Stimulated activated CD8-positive, alpha-beta memory T cell treated with anti-CD3 and anti-CD28 coated beads, Interleukin-4, amount 100 ng/mL, for 24 hours (primary cell): ENCODE data around the gene TIE1.

Experiments
- DNase-seq: peaks from one replicate; pipeline ENCODE4 v3.0.0-alpha.2; 2020; ENCODE audit warnings: low read depth

Gene TIE1

GRCh38 chr1:43274125-43274803 lies 26.5 kb upstream of the TIE1 start:
- DNase-seq = no peak

- DNase-seq = no peak
These were observed 26.0 kb upstream of the TIE1 start for GRCh38 chr1:43274804-43275180.

DNA sequence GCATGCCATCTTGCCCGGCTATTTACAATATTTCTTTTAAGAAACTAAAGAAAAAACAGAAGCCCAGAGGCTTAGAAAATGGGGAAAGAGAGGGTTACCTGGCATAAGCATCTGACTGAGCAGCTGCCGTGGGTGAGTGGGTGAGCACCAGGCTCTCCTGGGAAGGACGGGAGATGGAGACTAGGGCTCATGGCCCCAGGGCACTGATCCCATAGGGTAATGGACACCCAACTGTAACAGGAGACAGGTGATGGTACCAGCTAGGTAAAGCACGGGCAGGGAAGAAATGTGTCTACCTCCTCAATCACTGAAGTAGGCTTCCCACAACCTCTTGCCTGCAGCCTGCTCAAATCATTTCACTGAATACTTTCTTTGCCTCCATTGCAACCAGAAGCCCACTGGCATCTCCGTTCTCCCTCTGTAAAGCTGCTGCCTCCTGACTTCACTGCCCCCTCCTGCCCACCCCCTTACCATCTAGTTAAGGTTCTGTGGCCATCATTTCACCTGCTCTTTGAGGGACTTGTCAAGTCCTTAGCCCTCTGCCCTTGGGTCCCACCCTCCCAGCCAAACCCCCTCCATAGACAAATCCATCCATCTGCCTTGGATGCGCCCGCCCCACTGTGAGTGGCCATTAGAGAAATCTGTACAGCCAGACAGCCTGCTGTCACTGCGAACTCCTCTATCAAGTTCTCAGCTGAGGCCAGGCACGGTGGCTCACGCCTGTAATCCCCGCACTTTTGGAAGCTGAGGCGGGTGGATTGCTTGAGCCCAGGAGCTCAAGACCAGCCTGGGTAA lies 24.8 kb upstream of the TIE1 start:
- DNase-seq = no peak

DNA sequence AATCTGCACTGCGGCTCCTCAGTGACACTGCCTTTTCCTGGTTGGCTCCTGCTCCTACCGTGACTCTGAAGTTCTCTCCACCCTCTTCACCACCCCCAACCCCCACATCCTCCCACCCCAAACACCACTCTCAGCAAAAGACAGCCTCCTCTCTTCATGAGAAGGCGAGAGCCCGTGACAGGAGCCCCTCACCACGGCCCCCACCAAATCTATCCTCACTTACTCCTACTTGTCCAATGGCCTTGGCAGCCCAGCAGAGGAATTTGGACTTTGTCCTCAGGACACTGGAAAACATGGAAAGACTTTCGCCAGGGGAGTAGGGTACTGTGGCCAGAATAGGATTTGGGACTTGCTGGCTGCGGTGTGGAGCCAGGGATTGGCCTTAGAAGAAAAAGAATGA lies 24.1 kb upstream of the TIE1 start:
- DNase-seq = no peak

GRCh38 chr1:43277116-43277876 lies 23.5 kb upstream of the TIE1 start:
- DNase-seq = no peak

GRCh38 chr1:43279161-43279560 lies 21.6 kb upstream of the TIE1 start:
- DNase-seq = no peak

GRCh38 chr1:43279666-43280065 lies 21.1 kb upstream of the TIE1 start:
- DNase-seq = no peak

DNA sequence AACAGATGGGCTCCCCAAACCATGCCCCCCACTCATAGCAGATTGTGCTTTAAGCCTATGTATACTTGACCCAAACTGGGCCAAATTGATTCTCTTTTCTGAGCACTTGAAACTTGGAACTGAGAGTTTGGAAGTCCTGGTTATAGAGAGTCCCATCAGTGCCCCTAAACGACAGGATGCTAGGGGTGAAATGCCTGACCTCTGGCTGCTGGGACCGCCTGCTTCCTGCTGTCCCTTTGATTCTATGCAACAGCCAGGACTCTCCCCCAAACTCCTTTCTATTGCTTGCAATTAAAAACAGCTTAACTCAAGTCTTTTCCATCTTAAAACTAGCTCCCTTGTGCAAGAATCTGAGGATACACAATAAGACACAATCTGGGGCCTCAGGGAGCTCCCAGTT lies 20.1 kb upstream of the TIE1 start:
- DNase-seq = no peak

- no peak for DNase-seq
These were observed 18.3 kb upstream of the TIE1 start for GRCh38 chr1:43282220-43283195.

DNA sequence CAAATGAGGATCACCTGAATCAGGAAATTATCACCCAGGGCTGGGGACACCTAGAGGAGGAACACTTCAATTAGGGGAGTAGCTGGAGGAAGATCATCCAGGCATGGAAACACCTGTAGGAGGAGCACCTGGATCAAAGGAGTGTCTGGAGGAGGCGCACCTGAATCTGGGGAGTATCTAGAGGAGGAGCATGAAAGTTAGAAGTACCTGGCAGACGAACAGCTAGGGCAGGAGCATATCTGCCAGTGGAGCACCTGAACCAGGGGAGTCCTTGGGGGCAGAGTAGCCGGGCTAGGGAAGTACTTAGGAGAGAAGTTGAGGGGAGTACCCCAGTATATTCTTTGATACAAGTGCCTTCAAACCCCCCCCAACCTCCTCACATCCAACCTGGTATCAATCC lies 16.7 kb upstream of the TIE1 start:
- no peak for DNase-seq

GRCh38 chr1:43284546-43285110 lies 16.2 kb upstream of the TIE1 start:
- no peak for DNase-seq

DNA sequence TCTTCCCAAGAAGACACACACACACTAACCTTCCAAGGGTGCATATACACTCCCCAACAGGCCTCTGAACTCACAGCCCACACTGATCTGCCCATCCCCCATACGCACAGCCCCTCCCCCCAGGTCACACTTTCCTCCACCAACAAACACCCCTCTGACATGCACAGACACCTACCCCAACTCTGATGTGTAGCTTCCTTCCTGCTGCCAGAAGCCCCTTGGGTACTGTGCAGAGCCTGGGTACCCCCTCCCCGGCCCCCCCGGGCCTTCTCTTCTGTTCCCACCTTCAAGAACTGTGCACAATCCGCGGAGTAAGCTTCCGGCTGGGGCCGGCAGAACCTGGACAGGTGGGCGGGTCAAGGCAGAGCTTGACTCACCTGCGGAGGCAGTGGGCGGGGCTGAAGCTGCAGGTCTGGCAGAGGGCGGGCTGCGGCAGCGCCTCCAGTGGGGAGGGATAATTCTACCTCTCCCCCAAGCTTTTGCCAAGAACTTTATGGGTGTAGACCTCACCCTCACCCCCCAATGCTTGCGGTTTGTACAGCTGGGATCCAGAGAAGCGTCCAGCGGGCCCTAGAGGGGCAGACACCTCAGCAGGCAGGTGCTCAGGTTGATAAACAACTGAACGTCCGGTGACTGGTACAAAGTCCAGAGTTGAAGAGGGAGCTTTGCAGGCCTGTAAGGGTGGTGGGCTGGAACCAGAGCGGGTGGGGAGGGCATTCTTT lies 15.4 kb upstream of the TIE1 start, which contains the start of gene C1orf210:
Gene C1orf210, minus strand, starts transcription at position 313 of the 722 bp plus-strand sequence. CDS start 2,311 bp downstream, outside the sequence.
- DNase-seq = no peak

DNA sequence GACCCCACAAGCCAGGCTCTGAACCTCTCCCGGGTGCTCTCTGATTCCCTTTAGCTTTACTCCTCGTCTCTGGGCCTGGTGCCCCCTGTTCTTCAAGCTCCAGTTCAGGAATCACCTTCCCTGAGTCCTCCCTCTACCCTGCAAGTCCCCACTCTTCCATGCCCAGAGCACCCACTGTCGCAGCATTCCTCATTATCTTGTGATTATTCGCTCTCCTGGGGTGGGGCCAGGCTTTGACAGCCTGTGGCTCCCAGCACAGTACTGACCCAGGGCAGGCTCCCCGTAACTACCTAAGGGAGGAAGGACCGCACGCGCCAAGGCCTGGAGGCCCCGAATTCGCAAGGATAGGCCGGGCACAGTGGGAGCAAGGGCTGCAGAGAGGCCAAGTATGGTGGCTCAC lies 14.7 kb upstream of the TIE1 start:
- no peak for DNase-seq

- no peak for DNase-seq
These were observed 14.2 kb upstream of the TIE1 start for GRCh38 chr1:43286533-43286932.

GRCh38 chr1:43288058-43288784 lies 12.6 kb upstream of the TIE1 start:
- DNase-seq = no peak

DNA sequence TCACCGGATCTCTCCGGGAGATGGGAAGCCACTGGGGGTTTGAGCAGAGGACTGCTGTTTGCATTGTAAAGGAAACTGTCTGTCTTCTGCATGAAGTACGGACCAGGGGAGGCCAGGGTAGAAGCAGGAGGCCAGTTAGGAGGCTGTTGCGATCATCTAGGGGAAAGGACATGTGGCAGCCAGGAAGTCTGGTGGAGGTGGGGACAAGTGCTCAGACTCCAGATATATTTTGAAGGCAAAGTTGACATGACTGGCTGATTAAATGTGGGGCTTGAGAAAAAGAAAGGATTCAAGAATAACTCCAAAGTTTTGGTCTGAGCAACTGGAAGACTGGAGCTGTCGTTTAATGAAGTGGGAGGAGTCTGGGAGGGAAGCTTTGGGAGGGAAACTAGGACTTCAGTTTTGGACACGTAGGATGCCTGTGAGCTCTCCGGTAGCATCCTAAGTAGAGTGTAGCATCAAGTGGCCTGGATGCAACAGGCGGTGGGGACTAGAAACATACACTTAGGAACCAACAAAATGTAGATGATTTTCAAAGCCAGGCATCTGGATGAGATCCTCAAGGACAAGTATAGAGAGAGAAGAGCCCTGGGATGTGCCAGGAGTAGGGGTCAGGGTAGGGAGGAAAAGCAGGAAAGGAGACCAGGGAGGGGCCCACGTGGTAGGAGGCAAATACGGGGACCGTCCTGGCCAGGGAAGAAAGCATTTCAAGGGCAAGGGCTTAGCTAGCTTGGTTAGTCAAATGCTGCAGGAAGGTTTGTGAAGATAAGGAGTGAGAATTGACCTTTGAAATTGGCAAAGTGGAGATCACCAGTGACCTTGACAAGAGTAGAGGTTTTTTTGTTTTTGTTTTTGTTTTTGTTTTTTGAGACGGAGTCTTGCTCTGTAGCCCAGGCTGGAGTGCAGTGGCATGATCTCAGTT lies 11.7 kb upstream of the TIE1 start:
- DNase-seq = no peak

DNA sequence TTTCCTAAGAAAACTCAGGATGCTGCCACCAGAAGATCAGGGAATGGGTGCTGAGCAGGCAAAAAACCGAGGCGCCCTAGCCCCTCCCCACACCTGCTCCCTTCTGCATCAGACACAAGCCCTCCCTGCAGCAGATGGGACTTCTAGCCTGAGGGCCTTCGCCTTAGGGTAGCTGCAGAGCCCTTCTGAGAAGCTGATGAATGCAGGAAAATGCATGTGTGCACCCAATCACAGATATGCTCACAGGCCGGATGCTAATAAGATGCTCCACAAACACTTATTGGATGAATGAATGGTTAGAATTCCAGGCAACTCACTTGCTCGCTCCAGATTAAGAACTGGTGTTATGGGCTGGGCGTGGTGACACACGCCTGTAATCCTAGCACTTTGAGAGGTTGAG lies 8.6 kb upstream of the TIE1 start:
- DNase-seq = no peak

- DNase-seq = no peak
These were observed 8.1 kb upstream of the TIE1 start for GRCh38 chr1:43292679-43293078.

GRCh38 chr1:43293176-43293575 lies 7.6 kb upstream of the TIE1 start:
- DNase-seq = no peak
